Amniotic epithelial cell (primary cell): ENCODE data around the gene TMEM95.

Experiments used
- DNase-seq: peaks from one replicate; pipeline ENCODE4 v3.0.0-alpha.2; 2010; ENCODE audit warnings: low read depth

The TMEM95 gene

DNA sequence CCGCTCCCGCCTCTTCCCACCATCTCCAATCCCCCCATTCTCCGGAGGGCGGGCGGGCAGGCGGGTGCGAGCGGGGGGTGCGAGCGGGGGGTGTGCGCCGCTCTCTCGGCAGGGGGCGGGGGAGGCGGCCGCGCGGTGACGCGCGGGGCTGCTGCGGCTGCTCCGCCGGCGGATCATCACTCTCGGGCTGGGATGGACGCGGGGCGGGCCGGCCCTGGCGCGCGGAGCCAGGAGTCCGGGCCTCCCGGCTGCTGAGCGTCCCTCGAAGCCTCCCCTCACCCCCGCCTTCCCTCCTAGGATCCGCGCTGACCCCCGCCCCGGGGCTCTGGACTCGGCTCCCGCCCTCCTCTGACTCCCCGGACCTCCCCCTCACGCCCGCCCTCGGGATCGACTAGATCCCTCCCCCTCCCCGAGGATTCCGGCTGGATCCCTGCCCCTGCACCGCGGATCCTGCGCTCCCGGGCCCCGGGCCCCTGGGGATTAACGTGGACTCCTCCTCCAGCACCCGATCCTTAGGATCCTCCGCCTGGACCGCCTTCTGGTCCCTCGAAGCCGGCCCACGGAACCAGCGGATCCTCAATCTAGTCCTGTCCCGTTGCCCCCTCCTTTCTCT is 49.9 kb downstream of the TMEM95 start:
- DNase-seq: no peak

DNA sequence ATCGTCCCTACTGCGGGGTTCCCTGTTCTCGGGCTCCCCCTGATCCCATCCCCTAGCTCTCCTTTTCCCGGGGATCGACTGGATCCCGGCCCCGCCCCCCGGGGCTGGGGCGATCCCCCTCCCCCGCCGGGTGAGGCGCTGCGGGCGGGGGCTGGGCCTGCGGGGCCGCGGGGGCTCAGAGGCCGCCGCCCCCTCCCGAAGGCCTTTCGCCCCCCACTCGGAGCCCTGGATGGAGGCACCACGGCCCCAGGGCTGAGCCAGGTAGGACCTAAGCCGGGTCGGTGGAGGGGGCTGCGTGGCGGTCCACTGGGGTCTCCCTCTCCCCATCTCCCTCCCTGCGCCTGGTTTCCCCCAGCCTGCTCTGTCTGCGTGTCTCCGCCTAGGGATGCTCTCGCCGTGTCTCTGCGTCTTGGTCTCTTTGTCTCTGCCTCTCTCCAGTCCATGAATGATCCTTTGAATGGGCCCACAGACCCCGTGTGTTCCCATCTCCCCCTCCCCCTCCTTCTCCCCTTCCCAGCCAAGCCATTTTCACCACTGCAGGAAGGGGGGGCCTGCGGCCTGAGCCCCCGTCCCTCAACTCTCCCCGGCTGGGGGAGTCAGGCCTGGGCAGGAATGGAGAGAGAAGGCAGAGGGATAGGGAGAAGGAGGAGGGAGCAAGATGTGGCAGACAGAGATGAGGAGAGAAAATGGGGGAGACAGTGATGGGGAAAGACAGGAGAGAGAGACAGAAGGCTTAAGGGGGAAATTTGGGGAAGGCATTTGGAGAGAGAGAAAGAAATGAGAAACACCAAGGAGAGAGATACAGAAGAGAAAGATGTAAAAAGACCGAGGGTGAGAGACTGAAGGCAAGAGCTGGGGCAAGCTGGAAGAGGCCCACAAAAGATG is 50.6 kb downstream of the TMEM95 start:
- no peak for DNase-seq

DNA sequence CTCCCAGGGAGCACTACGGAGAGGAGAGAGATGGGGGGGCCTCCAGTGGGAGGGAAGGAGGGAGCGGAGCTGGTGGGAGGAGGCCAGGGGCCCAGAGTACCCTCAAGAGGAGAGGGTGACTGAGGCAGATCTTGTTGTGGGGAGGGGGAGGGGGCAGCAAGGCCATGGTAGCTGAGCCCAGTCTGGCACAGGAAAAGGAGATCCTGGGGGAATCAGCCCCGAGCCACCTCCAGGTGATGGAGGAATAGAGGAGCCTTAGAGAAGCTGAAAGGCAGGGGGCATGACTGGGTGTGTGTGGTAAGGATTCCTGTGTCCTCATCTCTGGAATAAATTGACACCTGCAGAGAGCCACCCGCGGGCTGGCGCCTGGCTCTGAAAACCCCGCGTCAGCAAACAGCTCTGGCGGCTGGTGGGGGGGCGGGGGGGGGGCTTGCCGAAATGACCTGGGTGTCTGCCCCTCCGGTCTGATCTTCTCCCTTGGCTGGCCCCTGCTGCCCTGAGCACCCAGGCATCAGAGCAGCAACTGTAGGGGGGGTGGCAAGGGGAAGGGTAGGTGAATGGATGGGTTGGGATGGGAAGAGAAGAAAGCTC is 51.4 kb downstream of the TMEM95 start:
- no peak for DNase-seq
